Measurements from ENCODE around the gene CLRN3.

The CLRN3 gene

GRCh38 chr10:127834791-127835190 lies 58.0 kb downstream of the CLRN3 start:
- DNase-seq = no peak

GRCh38 chr10:127834221-127834620 lies 58.5 kb downstream of the CLRN3 start:
- DNase-seq = no peak

- no peak for DNase-seq
These were observed 58.9 kb downstream of the CLRN3 start for GRCh38 chr10:127833804-127834203.

- no peak for DNase-seq
These were observed 60.2 kb downstream of the CLRN3 start for GRCh38 chr10:127832501-127832900.

- no peak for DNase-seq
These were observed 62.3 kb downstream of the CLRN3 start for GRCh38 chr10:127830414-127830813.
